HEK293 (cell line): ENCODE data around the gene FGD6.

Experiments used
- CTCF ChIP-seq: fragments of 450-650 bp; formaldehyde crosslinking; IDR thresholded peaks from 2 replicates; pipeline ENCODE4 v1.5.1; 2016; ENCODE audit warnings: missing biosample characterization, missing genetic modification characterization
- SALL2 ChIP-seq: fragments of 450-650 bp; formaldehyde crosslinking; IDR thresholded peaks from 2 replicates; pipeline ENCODE4 v1.5.0; 2017; ENCODE audit warnings: missing biosample characterization, mild to moderate bottlenecking, missing genetic modification characterization, borderline replicate concordance
- ZNF274 ChIP-seq, 2 experiments: fragments of 200-500 bp in 1 of 2; fragments of 450-650 bp in 1 of 2; sonication (Bioruptor generic) in 1 of 2; formaldehyde crosslinking in 1 of 2; IDR thresholded peaks; 2 replicates each; pipeline versions ENCODE4 v1.5.1 to v1.6.1; 2014 to 2016; ENCODE audit warnings: borderline replicate concordance in 1 of 2, inconsistent platforms in 1 of 2, low read length in 1 of 2, missing biosample characterization in 1 of 2, missing genetic modification characterization in 1 of 2
- ZNF335 ChIP-seq: fragments of 450-650 bp; formaldehyde crosslinking; conservative IDR thresholded peaks from 2 replicates; pipeline ENCODE4 v1.5.1; 2016; ENCODE audit warnings: missing biosample characterization, missing genetic modification characterization
- ZNF639 ChIP-seq: fragments of 450-650 bp; formaldehyde crosslinking; IDR thresholded peaks from 2 replicates; pipeline ENCODE4 v1.5.1; 2016; ENCODE audit warnings: missing biosample characterization, missing genetic modification characterization
- ZXDB ChIP-seq: fragments of 450-650 bp; formaldehyde crosslinking; IDR thresholded peaks from 2 replicates; pipeline ENCODE4 v1.5.1; 2016; ENCODE audit warnings: missing biosample characterization, missing genetic modification characterization
- TF ChIP-seq, protein P1 (sequence below): fragments of 450-650 bp; formaldehyde crosslinking; IDR thresholded peaks from 2 replicates; pipeline ENCODE4 v1.5.1; 2016; ENCODE audit warnings: missing biosample characterization, missing genetic modification characterization

DNA sequence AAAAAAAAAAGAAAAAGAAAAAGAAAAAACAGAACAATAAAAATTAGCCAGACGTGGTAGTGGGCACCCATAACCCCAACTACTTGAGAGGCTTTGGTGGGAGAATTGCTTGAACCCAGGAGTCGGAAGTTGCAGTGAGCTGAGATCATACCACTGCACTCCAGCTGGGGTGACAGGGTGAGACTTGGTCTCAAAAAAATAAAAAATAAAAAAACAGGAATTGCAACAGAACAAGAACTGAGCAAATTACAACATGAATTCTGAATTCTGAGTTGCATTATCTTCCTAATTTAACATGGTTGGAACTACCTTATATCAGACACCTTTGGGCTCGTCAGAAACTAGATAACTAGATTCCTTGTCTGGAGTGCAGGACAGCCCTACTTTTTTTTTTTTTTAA, 90.5 kb downstream of the FGD6 start:
- TF ChIP-seq CTCF (tag by site-specific recombination) (no peak), ZNF639 (tag by site-specific recombination) (no peak), ZNF274 (IDR thresholded peaks at IDR 0.05; ENCODE audit: low read length) (no peak), ZNF274 (tag by site-specific recombination; IDR thresholded peaks at IDR 0.05; ENCODE audit: borderline replicate concordance) (no peak), ZNF335 (tag by site-specific recombination) (no peak), ZXDB (tag by site-specific recombination) (no peak), SALL2 (tag by site-specific recombination) (no peak)
- TF ChIP-seq, protein P1, sequence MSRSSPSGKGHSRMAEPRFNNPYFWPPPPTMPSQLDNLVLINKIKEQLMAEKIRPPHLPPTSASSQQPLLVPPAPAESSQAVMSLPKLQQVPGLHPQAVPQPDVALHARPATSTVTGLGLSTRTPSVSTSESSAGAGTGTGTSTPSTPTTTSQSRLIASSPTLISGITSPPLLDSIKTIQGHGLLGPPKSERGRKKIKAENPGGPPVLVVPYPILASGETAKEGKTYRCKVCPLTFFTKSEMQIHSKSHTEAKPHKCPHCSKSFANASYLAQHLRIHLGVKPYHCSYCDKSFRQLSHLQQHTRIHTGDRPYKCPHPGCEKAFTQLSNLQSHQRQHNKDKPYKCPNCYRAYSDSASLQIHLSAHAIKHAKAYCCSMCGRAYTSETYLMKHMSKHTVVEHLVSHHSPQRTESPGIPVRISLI (tag by site-specific recombination): no peak
